Erythroblast (primary cell): Measurements from ENCODE around the gene BTN3A1.
"Not testable (repeated sequence)": the region's sequence is repeated elsewhere in the genome, so short reads cannot be mapped to it uniquely, and the experiment has no call there.

Experiments
- DNase-seq, 2 experiments: peaks; one replicate each; lab custom pipeline; 2025; lab: John Stamatoyannopoulos, UW
- GATA1 ChIP-seq: IDR thresholded peaks from 2 replicates; pipeline ENCODE4 v1.6.1; 2011; ENCODE audit warnings: low read depth, mild to moderate bottlenecking, control low read depth, low read length, moderate library complexity
- POLR2A ChIP-seq: IDR thresholded peaks from 2 replicates; pipeline ENCODE4 v1.6.1; 2011; ENCODE audit warnings: mild to moderate bottlenecking, low read length

Gene BTN3A1

DNA sequence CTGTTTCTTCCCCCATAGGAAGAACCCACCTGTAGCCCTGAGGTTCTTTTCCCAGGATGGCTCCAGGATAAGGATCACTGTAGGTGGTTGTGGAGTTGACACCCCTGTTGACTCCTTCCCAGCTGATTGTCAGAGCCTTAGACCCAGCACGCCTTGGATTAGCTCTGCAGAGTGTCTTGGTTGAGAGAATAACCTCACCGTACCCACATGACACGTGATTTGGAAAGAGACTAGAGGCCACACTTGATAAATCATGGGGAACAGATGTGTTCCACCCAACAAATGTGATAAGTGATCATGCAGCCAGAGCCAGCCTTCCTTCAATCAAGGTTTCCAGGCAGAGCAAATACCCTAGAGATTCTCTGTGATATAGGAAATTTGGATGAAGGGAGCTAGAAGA is 12.2 kb downstream of the BTN3A1 start:
- DNase-seq, result peak; percentile 38 to 76
- TF ChIP-seq POLR2A (no peak), GATA1 (no peak)

DNA sequence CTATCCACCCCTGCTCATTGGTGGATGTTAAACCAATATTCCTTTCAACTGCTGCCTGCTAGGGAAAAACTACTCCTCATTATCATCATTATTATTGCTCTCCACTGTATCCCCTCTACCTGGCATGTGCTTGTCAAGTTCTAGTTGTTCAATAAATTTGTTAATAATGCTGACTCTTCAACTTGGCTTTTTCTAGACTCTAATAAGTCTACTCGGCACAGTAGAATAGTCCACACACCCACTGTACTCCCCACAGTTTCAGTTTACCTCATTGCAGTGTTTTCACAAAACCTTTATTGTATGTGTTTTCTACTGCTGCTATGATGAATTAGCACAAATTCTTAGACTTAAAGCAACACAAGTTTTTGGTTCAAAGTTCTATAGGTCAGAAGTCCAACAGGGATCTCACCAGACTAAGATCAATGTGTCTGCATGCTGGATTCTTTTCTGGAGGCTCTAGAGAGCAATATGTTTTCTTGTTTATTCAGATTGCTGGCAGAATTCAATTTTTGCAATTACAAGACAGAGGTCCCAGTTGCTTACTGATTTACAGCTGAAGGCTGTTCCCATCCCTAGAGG is 13.1 kb downstream of the BTN3A1 start:
- TF ChIP-seq GATA1 (no peak), POLR2A (no peak)
- DNase-seq, result no peak

GRCh38 chr6:26415791-26416190 is 13.7 kb downstream of the BTN3A1 start:
- DNase-seq, result no peak
- TF ChIP-seq GATA1 (no peak), POLR2A (no peak)

DNA sequence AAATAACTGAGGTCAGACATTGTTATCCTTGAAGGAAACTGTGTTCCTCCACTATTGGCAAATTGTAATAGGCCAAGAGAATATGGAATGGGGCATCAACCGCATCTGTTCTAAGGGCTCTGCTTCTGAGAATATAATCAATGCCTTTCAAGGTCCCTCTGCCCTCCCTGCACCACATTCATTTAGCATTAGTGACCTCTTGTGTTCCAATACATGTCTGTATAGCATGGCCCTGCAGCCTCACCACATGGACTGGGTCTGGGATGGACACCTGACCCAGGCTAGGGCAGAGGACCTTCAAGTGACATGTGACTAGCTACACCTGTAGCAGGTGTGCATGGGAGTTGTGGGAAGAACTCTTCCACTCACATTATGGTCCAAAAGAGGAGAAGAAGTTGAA is 14.2 kb downstream of the BTN3A1 start:
- TF ChIP-seq GATA1 (no peak), POLR2A (no peak)

GRCh38 chr6:26418077-26418476 is 16.0 kb downstream of the BTN3A1 start:
- DNase-seq, result not testable (repeated sequence)

More for the DNA sequence above, 14.2 kb downstream of the BTN3A1 start:
- DNase-seq, result no peak

GRCh38 chr6:26418795-26419194 is 16.7 kb downstream of the BTN3A1 start:
- not testable (repeated sequence) for DNase-seq

GRCh38 chr6:26420688-26421171 is 18.7 kb downstream of the BTN3A1 start:
- peak; percentile 51 to 53 for DNase-seq

DNA sequence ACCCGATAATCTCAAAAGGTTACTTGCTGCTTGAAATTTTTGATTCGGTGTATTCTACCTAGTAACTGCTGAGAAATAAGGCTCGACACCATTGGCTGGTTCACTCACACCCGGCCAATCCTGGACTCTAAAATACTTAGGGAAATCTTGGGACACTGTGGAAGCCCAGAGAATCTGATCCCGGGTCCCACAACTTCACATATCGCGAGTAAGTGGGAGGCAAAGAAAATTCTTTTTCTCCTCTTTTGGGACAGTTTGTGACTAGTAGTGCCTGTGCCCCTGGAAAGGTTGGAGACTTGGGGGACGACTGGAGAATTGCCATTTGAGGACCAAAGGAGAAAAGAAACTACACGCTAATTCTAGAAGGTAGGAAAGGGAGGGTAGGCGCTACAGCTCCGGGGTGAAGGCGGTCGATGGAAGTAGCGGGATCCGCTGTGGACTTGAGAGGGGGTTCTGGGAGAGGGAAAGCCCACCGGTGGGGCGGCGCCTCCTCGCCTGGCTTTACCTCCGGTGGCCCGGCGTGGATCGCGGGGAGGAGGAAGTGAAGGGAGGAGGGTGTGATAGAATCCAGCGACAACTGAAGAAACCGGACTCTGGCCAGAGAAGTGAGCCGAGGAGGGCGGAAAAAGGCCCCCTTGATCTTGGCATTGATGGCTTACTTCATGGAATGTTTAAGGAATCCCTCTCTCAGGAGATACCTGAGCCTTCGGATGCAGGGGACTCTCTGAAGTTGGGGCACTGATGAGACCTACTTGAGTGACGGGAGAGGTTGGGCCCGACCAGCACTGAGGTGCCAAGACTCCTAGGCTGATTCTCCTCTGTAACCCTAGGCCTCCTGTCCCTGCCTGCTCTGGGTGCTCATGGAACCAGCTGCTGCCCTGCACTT is 19.4 kb downstream of the BTN3A1 start:
- TF ChIP-seq POLR2A, result no peak
- no peak for TF ChIP-seq GATA1
- DNase-seq, result peak; percentile 46 to 66

More at GRCh38 chr6:26420688-26421171, 18.7 kb downstream of the BTN3A1 start:
- no peak for TF ChIP-seq POLR2A
- no peak for TF ChIP-seq GATA1

DNA sequence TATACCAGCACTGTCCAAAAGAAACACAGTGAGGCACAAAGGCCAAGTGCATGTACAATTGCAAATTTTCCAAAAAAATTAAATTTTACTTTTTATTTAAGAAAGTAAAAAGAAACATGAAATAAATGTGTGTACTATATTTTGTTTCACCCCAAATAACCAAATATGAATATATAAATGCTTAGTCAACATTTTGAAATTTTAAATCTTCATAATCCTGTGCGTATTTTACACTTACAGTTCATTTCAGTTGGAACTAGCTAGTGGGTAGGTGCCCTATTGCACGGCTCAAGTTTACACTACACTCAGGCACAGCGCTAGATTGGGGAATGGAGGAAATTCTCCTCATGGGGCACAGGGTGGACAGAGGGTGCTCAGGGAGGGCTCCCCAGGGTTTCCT is 20.3 kb downstream of the BTN3A1 start:
- TF ChIP-seq POLR2A, result no peak
- no peak for TF ChIP-seq GATA1

GRCh38 chr6:26426691-26427450 is 24.8 kb downstream of the BTN3A1 start:
- no peak for TF ChIP-seq POLR2A
- no peak for TF ChIP-seq GATA1
- DNase-seq, result no peak

More for the DNA sequence above, 20.3 kb downstream of the BTN3A1 start:
- no peak for DNase-seq

DNA sequence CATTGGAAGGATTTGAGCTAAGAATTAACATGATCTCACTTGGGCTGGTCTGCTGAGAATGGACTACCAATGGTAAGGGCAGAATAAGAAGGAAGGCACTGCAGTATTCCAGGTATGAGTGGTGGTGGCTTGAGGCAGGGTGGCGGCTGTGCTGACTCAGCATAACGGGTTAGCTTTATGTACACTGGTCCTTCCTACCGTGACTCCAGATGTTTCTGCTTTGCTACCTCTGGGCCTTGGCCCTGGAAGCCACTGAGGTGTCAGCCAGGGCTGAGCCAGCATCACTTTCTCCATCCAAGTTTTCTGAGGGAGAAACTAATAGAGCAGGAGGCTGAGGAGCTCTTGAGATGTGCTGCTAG is 25.4 kb downstream of the BTN3A1 start:
- DNase-seq, result peak in 1 of 2 experiments; percentile 14
- no peak for TF ChIP-seq GATA1

DNA sequence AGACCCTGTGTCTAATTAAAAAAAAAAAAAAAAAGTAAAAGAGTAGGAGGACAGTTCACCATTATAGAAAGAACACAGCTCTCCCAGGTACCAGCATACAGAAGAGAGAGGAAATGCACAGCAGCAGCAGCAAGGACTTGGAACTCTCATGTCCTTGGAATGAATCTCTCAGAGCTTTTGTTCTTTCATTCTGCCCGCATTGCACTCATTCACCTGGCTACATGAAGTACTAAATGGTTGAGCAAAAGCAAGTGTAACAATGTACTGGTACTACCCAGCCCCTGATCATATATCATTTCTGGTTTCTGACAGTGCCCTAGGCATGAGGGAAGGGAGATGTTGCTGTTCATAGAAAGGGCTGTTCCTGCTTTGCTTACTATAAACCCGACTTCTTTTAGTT is 26.1 kb downstream of the BTN3A1 start:
- TF ChIP-seq POLR2A (no peak), GATA1 (no peak)

GRCh38 chr6:26430787-26431186 is 28.7 kb downstream of the BTN3A1 start:
- TF ChIP-seq GATA1 (no peak), POLR2A (no peak)
- no peak for DNase-seq

More for the DNA sequence above, 26.1 kb downstream of the BTN3A1 start:
- no peak for DNase-seq
